ENCODE results near the gene SNAP25. TPM values are rescaled to one million over a fixed set of nuclear protein-coding genes. Genes with fewer than 3 reads are reported as not detected.

The SNAP25 gene
- total RNA-seq, 2 donors from 2014 or later = 0.67 to 2.2 TPM

GRCh38 chr20:10347086-10347880 lies 128.7 kb downstream of the SNAP25 start:
- Histone ChIP-seq H3K9ac (ENCODE audit: low read depth in 2 of 2, low read length in 2 of 2) (no peak overlapping the region), H3K4me3 (no peak overlapping the region)
- intact Hi-C loops (cut with DNase I) = no loop called here

DNA sequence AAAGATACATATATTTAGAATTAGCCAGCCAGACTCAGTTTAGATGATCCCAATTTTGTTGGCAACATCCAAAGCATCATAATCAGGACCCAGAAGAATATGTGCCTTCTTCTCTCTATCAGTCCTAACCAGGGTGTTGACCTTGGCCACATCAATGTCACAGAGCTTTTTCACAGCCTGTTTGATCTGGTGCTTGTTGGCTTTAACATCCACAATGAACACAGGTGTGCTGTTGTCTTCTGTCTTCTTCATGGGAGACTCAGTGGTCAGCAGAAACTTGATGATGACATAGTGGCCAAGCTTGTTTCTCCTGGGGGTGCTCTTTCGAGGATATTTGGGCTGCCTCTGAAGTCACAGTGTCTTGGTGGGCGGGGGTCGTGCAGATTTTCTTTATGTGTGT lies 130.5 kb downstream of the SNAP25 start:
- TF ChIP-seq CTCF (IDR thresholded peaks at IDR 0.05) = no peak

More at GRCh38 chr20:10347086-10347880, 128.7 kb downstream of the SNAP25 start:
- DNase-seq = no peak
- Histone ChIP-seq H3K9me3 (no peaks in the 10 kb centered on the region), H3K27ac (no peak overlapping the region), H3K27me3 (no peaks in the 10 kb centered on the region), H3K4me1 (no peaks in the 10 kb centered on the region), H3K36me3 (no peaks in the 10 kb centered on the region)
- TF ChIP-seq CTCF (IDR thresholded peaks at IDR 0.05) = no peak

GRCh38 chr20:10350188-10350842 lies 131.7 kb downstream of the SNAP25 start:
- H3K27ac ChIP-seq = no peak overlapping the region
- no peaks in the 10 kb centered on the region for H3K4me1 ChIP-seq
- no peak for DNase-seq
- no peaks in the 10 kb centered on the region for H3K36me3 ChIP-seq
- no peaks in the 10 kb centered on the region for H3K9me3 ChIP-seq
- intact Hi-C loops (cut with DNase I) = no loop called here
- no peaks in the 10 kb centered on the region for H3K27me3 ChIP-seq
- no peak overlapping the region for H3K4me3 ChIP-seq
- H3K9ac ChIP-seq (ENCODE audit: low read depth in 2 of 2, low read length in 2 of 2) = no peak overlapping the region
- TF ChIP-seq CTCF (IDR thresholded peaks at IDR 0.05) = no peak

More for the DNA sequence above, 130.5 kb downstream of the SNAP25 start:
- Histone ChIP-seq H3K36me3 (no peaks in the 10 kb centered on the region), H3K4me1 (no peaks in the 10 kb centered on the region), H3K9ac (ENCODE audit: low read depth in 2 of 2, low read length in 2 of 2) (no peak overlapping the region), H3K9me3 (no peaks in the 10 kb centered on the region), H3K27me3 (no peaks in the 10 kb centered on the region), H3K27ac (no peak overlapping the region), H3K4me3 (no peak overlapping the region)
- intact Hi-C loops (cut with DNase I) = no loop called here
- DNase-seq = no peak

DNA sequence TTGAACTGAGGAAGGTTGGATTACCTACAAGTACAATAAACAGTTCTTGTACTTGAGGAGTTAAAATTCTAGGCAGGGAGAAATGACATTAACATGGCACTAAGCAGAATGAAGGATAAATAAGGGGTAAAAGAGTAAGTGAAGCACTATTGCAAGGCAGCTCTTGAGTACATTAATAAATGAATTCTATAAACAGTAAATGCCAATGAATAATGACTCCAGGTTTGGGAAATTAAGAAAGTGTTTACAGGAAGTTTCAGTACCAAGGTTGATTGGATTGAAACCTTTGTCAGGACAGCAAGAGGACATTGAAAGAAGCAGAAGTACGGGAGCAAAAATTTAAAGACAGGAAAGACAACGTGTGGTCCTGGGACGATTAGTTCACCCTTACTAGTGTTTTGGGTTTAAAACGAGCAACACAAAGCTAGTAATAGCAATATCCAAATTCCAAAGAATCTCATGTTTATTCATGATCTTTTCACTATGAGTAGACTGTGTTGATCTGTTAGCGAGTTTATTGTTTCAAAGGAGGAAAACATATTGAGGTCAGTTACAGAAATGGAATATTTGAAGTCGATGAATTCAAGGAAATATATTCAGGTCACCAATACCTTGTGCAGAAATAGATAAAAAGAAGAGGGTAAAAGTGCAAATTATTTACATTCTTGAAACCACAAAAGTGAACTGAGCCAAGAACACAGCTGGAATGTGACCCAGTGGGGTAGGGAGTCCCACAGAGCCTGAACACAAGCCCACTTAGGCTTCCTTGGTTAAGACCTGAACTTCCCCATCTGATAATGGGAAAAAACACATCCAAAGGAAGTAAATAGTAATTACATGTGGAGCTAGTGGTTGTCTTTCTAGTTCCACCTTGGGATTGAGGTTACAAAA lies 134.5 kb downstream of the SNAP25 start:
- Histone ChIP-seq H3K9me3 (no peaks in the 10 kb centered on the region), H3K9ac (ENCODE audit: low read depth in 2 of 2, low read length in 2 of 2) (no peak overlapping the region), H3K4me3 (no peak overlapping the region), H3K27ac (no peak overlapping the region), H3K36me3 (no peaks in the 10 kb centered on the region), H3K27me3 (no peaks in the 10 kb centered on the region), H3K4me1 (no peaks in the 10 kb centered on the region)
- no peak for DNase-seq
- TF ChIP-seq CTCF (IDR thresholded peaks at IDR 0.05) = no peak
- intact Hi-C loops (cut with DNase I) = no loop called here

- TF ChIP-seq CTCF (IDR thresholded peaks at IDR 0.05) = no peak
- DNase-seq = no peak
- no peaks in the 10 kb centered on the region for H3K27me3 ChIP-seq
- no peak overlapping the region for H3K27ac ChIP-seq
- H3K4me1 ChIP-seq = no peaks in the 10 kb centered on the region
- no peaks in the 10 kb centered on the region for H3K9me3 ChIP-seq
- no peak overlapping the region for H3K4me3 ChIP-seq
- intact Hi-C loops (cut with DNase I) = no loop called here
- no peak overlapping the region for H3K9ac ChIP-seq (ENCODE audit: low read depth in 2 of 2, low read length in 2 of 2)
- no peaks in the 10 kb centered on the region for H3K36me3 ChIP-seq
These were observed 138.0 kb downstream of the SNAP25 start for GRCh38 chr20:10356628-10357027.

Data from colonic mucosa (tissue), 4 donors.